NB4 (cell line): ENCODE results near the gene INPP4A.

Experiments used
- DNase-seq: peaks from one replicate; pipeline ENCODE4 v3.0.0; 2010; ENCODE audit warnings: low read depth
- H3K4me3 ChIP-seq: one replicate; pipeline ENCODE4 v1.5.1; 2011; ENCODE audit warnings: mild to moderate bottlenecking, low read depth, low read length, moderate library complexity
- CTCF ChIP-seq: IDR thresholded peaks from one replicate; pipeline ENCODE4 v1.5.1; 2012; ENCODE audit warnings: low read depth, low read length
- MYC ChIP-seq: IDR thresholded peaks from 2 replicates; pipeline ENCODE4 v1.6.1; 2011; ENCODE audit warnings: low read depth, low read length
- POLR2A ChIP-seq: IDR thresholded peaks from 2 replicates; pipeline ENCODE4 v1.6.1; 2011; ENCODE audit warnings: mild to moderate bottlenecking; ENCODE audit not compliant: insufficient read length; ENCODE audit errors: extremely low read depth
- TF ChIP-seq, protein P1 (sequence below): IDR thresholded peaks from 2 replicates; pipeline ENCODE4 v1.6.1; 2011; ENCODE audit warnings: low read depth, low read length

The INPP4A gene

DNA sequence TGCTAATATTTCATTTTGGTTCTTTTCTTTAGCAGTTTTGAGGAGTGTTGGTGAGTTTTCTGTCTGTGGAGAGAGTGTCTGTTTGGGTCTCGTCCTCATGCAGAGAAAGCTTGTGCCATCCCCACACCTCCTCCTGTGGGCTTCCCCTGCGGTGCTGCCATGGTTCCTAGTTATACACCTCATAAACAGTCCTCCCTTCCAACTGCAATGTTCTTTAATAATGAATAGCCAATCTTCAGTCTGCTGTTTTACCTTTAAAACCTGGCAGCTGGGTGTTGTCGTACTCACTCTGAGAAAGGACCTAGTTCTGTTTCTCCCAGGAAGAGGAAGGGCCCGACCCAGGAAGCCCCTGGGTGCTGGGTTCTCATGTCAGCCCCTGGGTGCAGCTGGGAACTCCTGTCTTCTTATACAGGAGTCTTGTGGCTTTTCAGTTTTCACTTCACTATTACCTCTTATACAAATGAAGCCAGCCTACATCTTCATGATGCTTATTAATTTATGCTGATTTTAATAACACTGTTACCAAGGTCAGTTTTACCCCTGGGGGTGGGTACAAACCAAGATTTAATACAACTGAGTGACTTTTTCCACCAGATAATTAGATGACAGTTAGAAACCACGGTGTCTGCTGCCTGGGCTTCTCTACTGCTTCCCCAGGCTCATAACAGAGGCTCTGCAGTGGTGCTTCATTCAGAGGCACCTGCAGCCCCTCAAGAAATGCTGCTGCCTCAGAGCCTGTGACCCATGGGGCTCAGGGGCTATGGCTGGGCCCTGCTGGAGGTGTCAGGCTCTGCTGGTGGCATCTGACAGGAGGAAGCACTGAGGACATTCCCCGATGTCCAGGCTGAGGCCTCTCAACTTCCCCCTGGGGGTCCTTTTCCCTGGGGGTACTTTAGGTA lies 104.5 kb downstream of the INPP4A start:
- TF ChIP-seq, protein P1, sequence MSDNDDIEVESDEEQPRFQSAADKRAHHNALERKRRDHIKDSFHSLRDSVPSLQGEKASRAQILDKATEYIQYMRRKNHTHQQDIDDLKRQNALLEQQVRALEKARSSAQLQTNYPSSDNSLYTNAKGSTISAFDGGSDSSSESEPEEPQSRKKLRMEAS = no peak
- TF ChIP-seq MYC (no peak), POLR2A (no peak), CTCF (no peak)
- H3K4me3 ChIP-seq = no peak overlapping the region
- no peak for DNase-seq

DNA sequence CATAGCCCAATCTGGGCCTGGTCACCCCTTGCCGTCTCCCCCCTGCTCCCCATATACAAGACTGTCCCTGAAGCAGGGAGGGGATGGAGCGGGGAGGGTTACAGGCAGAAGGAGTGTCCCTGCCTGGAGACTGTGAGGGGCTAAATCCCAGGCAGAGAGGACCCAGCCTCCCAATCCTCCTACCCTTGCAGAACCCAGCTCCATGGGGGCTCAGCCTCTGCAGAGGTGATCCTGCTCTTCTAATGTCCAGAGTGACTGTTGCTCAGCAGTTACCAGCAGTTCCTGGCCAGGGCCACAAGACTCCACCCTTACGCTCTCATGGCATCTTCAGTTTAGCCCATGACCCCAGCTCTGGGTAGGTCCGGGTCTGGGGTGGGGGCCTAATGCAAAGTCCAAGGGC lies 105.5 kb downstream of the INPP4A start:
- no peak overlapping the region for H3K4me3 ChIP-seq
- no peak for TF ChIP-seq POLR2A
- no peak for TF ChIP-seq MYC
- TF ChIP-seq, protein P1 = no peak
- TF ChIP-seq CTCF = no peak
- DNase-seq = no peak

DNA sequence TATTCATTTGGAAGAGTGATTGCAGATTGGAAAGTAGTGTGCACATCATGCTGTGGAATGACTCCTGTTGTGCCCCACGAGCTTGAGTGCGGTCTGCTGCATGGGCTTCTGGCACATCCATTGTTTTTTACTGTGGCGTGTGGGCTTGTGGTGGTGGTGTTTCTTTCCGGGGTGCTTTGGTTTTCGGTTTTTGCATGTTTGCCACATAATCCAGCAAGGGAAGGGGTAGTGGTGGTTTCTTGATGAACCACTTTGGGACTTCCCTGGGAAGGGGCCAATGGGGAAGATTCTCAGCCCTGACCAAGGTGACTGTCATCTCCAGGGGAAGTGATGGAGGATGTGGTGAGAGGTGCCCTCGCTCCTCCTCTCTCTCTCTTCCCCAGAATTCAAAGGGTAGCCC lies 106.7 kb downstream of the INPP4A start:
- no peak overlapping the region for H3K4me3 ChIP-seq
- TF ChIP-seq POLR2A (no peak), MYC (no peak), CTCF (no peak)
- TF ChIP-seq, protein P1 = no peak
- DNase-seq = no peak

DNA sequence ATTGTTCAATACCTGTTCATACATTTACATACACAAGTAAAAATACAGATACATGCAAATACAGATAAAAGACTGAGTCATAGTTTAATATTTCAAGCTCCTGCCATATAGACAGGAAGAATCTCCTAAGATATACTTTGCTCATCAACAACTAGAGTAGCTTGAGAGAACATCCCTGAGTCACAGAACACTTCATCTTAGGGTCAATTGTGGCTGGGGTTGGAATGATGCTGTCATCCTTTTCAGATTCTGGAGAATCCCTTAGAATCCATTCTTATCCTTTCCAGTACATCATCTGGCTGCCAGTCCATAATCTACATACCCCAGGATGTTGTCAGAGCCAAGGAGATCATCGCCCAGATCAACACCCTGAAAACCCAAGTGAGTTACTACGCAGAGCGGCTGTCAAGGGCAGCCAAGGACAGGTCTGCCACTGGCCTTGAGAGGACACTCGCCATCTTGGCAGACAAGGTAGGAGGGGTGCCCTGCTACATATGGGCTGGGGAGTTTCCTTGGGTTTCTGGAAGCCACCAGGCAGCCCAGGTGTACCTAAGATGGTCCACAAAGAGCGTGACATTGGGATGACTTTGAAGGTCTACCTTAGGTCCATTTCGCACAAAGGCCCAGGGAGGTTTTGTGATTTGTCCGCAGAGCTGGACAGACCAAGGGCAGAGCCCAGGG lies 108.0 kb downstream of the INPP4A start:
- no peak overlapping the region for H3K4me3 ChIP-seq
- no peak for DNase-seq
- TF ChIP-seq CTCF = no peak
- no peak for TF ChIP-seq MYC
- TF ChIP-seq POLR2A = no peak
- TF ChIP-seq, protein P1 = no peak

DNA sequence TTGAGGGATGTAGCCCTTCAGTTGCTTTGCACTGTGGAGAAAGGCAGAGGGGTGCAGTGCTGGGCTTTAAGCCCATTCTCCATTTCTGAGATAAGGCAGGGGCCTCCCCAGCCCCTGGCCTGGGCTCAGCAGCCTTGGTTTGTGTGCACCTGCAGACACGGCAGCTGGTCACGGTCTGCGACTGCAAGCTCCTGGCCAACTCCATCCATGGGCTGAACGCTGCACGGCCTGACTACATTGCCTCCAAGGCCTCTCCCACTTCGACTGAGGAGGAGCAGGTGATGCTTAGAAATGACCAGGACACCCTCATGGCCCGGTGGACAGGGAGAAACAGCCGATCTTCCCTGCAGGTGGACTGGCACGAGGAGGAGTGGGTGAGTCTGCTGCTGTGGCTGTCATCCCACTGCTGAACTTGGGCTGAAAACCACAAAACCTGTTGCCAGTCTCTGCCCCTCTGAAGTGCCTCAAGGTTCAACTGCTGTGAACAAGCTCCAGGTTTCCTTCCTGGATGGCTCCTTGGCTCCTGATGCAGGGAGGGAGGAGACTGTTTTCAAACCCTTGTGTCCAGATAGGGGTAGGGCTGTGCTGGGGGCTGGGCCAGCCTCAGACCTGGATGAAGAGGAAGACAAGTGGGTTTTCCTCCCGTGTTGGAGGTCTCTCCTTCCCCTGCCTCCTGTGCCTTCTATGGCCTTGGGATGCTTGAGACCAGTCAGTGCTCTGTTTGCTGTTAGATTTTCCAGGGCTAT lies 109.6 kb downstream of the INPP4A start:
- no peak for TF ChIP-seq CTCF
- TF ChIP-seq, protein P1 = no peak
- no peak for TF ChIP-seq POLR2A
- no peak for TF ChIP-seq MYC
- DNase-seq = no peak
- no peak overlapping the region for H3K4me3 ChIP-seq
